Left ventricle myocardium inferior (tissue), 1 donor: ENCODE data around the gene TENT5C. TPM values are rescaled to one million over a fixed set of nuclear protein-coding genes. Genes with fewer than 3 reads are reported as not detected.

ENCODE experiments used
- DNase-seq: peaks from one replicate; pipeline ENCODE4 v3.0.0-alpha.2; 2020
- H3K27ac ChIP-seq: fragments of 200-600 bp; replicated peaks from 2 replicates; pipeline ENCODE4 v1.8.0; 2021
- H3K27me3 ChIP-seq: fragments of 200-600 bp; 2 replicates; pipeline ENCODE4 v1.8.0; 2021; ENCODE audit warnings: low read depth
- H3K36me3 ChIP-seq: fragments of 200-600 bp; 2 replicates; pipeline ENCODE4 v1.8.0; 2021
- H3K4me1 ChIP-seq: fragments of 200-600 bp; 2 replicates; pipeline ENCODE4 v1.8.0; 2021
- H3K4me3 ChIP-seq: fragments of 200-600 bp; 2 replicates; pipeline ENCODE4 v1.8.0; 2021; ENCODE audit warnings: mild to moderate bottlenecking, moderate library complexity
- H3K9me3 ChIP-seq: fragments of 200-600 bp; replicated peaks from 2 replicates; pipeline ENCODE4 v1.8.0; 2021
- CTCF ChIP-seq: fragments of 200-600 bp; IDR thresholded peaks from 2 replicates; pipeline ENCODE4 v1.8.0; 2021; ENCODE audit warnings: antibody characterized with exemption, mild to moderate bottlenecking, borderline replicate concordance
- intact Hi-C: fragments of 100-400 bp; cut with micrococcal nuclease; formaldehyde crosslinking; loops from one replicate; pipeline ENCODE4 v1.11.0; 2022
- total RNA-seq: library from RNA; stranded (reverse); fragmentation: NEBNext Ultra II Directional; extraction: Animal tissue kit (Norgen Biotek cat#: 25700); gene quantifications from one replicate; pipeline ENCODE4 v1.2.1, GENCODE V29; 2021
- donor health status: DM: no; HTN: yes; CAD: no; lungs with severe emphysema.

The TENT5C gene
- total RNA-seq, 1 donor from 2014 or later = 14.9 TPM

- H3K27ac ChIP-seq = no peak overlapping the region
- no peak overlapping the region for H3K4me3 ChIP-seq
- no peaks in the 10 kb centered on the region for H3K36me3 ChIP-seq
- no peaks in the 10 kb centered on the region for H3K4me1 ChIP-seq
- no peaks in the 10 kb centered on the region for H3K9me3 ChIP-seq
- intact Hi-C loops = no loop called here
- H3K27me3 ChIP-seq = no peaks in the 10 kb centered on the region
- no peak for TF ChIP-seq CTCF
- no peak for DNase-seq
Measured at GRCh38 chr1:117642963-117643362, 37.1 kb downstream of the TENT5C start.

- H3K4me3 ChIP-seq = no peak overlapping the region
- H3K27ac ChIP-seq = no peak overlapping the region
- no peaks in the 10 kb centered on the region for H3K36me3 ChIP-seq
- H3K4me1 ChIP-seq = no peaks in the 10 kb centered on the region
- no peaks in the 10 kb centered on the region for H3K27me3 ChIP-seq
- H3K9me3 ChIP-seq = no peaks in the 10 kb centered on the region
- TF ChIP-seq CTCF = no peak
- no peak for DNase-seq
- intact Hi-C loops = no loop called here
Measured at GRCh38 chr1:117643601-117644000, 37.8 kb downstream of the TENT5C start.

- Histone ChIP-seq H3K27ac (no peak overlapping the region), H3K9me3 (no peaks in the 10 kb centered on the region), H3K4me3 (no peak overlapping the region), H3K27me3 (peaks cover 4% of the 10 kb centered on the region), H3K36me3 (no peaks in the 10 kb centered on the region), H3K4me1 (no peaks in the 10 kb centered on the region)
- TF ChIP-seq CTCF = no peak
- intact Hi-C loops = no loop called here
- DNase-seq = no peak
Measured at GRCh38 chr1:117644696-117645311, 39.0 kb downstream of the TENT5C start.

- Histone ChIP-seq H3K27ac (no peak overlapping the region), H3K4me3 (no peak overlapping the region), H3K36me3 (no peaks in the 10 kb centered on the region), H3K9me3 (no peaks in the 10 kb centered on the region), H3K27me3 (peaks cover 4% of the 10 kb centered on the region), H3K4me1 (no peaks in the 10 kb centered on the region)
- no peak for DNase-seq
- intact Hi-C loops = no loop called here
- TF ChIP-seq CTCF = no peak
Measured at GRCh38 chr1:117645343-117645742, 39.5 kb downstream of the TENT5C start.

GRCh38 chr1:117646007-117646811, 40.4 kb downstream of the TENT5C start:
- H3K4me3 ChIP-seq = no peak overlapping the region
- DNase-seq = no peak
- no peaks in the 10 kb centered on the region for H3K36me3 ChIP-seq
- TF ChIP-seq CTCF = no peak
- peaks cover 4% of the 10 kb centered on the region for H3K27me3 ChIP-seq
- H3K27ac ChIP-seq = no peak overlapping the region
- H3K9me3 ChIP-seq = no peaks in the 10 kb centered on the region
- intact Hi-C loops = no loop called here
- H3K4me1 ChIP-seq = no peaks in the 10 kb centered on the region
